Measurements from ENCODE around the gene NXNL2.

Gene NXNL2

GRCh38 chr9:88578121-88579049 is 43.4 kb downstream of the NXNL2 start:
- DNase-seq (ENCODE audit: low read depth in 2 of 3, low spot score in 2 of 3) = peak; percentile 32 to 74 (median 66)

GRCh38 chr9:88579050-88579715 is 44.2 kb downstream of the NXNL2 start:
- no peak for DNase-seq (ENCODE audit: low read depth in 2 of 3, low spot score in 2 of 3)

- DNase-seq (ENCODE audit: low read depth in 2 of 3, low spot score in 2 of 3) = no peak
These were observed 46.0 kb downstream of the NXNL2 start for GRCh38 chr9:88580961-88581360.

GRCh38 chr9:88583901-88584596 is 49.1 kb downstream of the NXNL2 start:
- DNase-seq (ENCODE audit: low read depth in 2 of 3, low spot score in 2 of 3) = no peak

- DNase-seq (ENCODE audit: low read depth in 2 of 3, low spot score in 2 of 3) = no peak
These were observed 50.4 kb downstream of the NXNL2 start for GRCh38 chr9:88585426-88585825.

- DNase-seq (ENCODE audit: low read depth in 2 of 3, low spot score in 2 of 3) = no peak
These were observed 51.5 kb downstream of the NXNL2 start for GRCh38 chr9:88586452-88586851.

- DNase-seq (ENCODE audit: low read depth in 2 of 3, low spot score in 2 of 3) = no peak
These were observed 52.2 kb downstream of the NXNL2 start for GRCh38 chr9:88587182-88587581.

GRCh38 chr9:88587885-88588649 is 53.1 kb downstream of the NXNL2 start:
- DNase-seq (ENCODE audit: low read depth in 2 of 3, low spot score in 2 of 3) = no peak

GRCh38 chr9:88589656-88590055 is 54.7 kb downstream of the NXNL2 start:
- no peak for DNase-seq (ENCODE audit: low read depth in 2 of 3, low spot score in 2 of 3)

- DNase-seq (ENCODE audit: low read depth in 2 of 3, low spot score in 2 of 3) = no peak
These were observed 55.7 kb downstream of the NXNL2 start for GRCh38 chr9:88590558-88591146.

GRCh38 chr9:88593537-88594185 is 58.7 kb downstream of the NXNL2 start:
- DNase-seq (ENCODE audit: low read depth in 2 of 3, low spot score in 2 of 3) = no peak
